HEK293 (cell line): Measurements from ENCODE around the gene APRT.
A peak's percentile ranks its signal among the peaks of the same experiment; 100 is the strongest.

Experiments used
- CTCF ChIA-PET: fragments of 350-600 bp; formaldehyde crosslinking; extraction: SDS; loops from one replicate; lab custom pipeline; 2021; ENCODE audit warnings: antibody characterized with exemption; lab: Yijun Ruan, JAX
- POLR2A ChIA-PET: fragments of 300-600 bp; formaldehyde crosslinking; extraction: SDS; loops from one replicate; lab custom pipeline; 2020; ENCODE audit warnings: antibody characterized with exemption, inconsistent platforms; lab: Yijun Ruan, JAX
- H3K27ac ChIP-seq: fragments of 200-500 bp; sonication (Bioruptor generic); 2 replicates; pipeline ENCODE4 v1.5.1; 2014; ENCODE audit warnings: low read depth, low read length, control low read depth, inconsistent platforms; ENCODE audit errors: extremely low read depth
- H3K36me3 ChIP-seq, 2 experiments: fragments of 200-500 bp in 1 of 2; sonication (Bioruptor generic) in 1 of 2; 1 replicate in 1 of 2; 2 replicates in 1 of 2; pipeline ENCODE4 v1.5.1; 2014 to 2017; ENCODE audit warnings: inconsistent platforms in 2 of 2, low read length in 2 of 2; ENCODE audit not compliant: control insufficient read depth in 2 of 2, insufficient read depth in 1 of 2
- H3K4me1 ChIP-seq: fragments of 200-500 bp; sonication (Bioruptor generic); 2 replicates; pipeline ENCODE4 v1.5.1; 2014; ENCODE audit warnings: mild to moderate bottlenecking, low read length, inconsistent platforms; ENCODE audit not compliant: control insufficient read depth, insufficient read depth
- H3K4me3 ChIP-seq: 2 replicates; pipeline ENCODE4 v1.5.1; 2011; ENCODE audit warnings: low read depth, mild to moderate bottlenecking, control low read depth, low read length, moderate library complexity
- H3K9me3 ChIP-seq: fragments of 200-500 bp; sonication (Bioruptor generic); 2 replicates; pipeline ENCODE4 v1.5.1; 2014; ENCODE audit warnings: low read depth, low read length, inconsistent platforms; ENCODE audit not compliant: control insufficient read depth, insufficient read depth
- EGR2 ChIP-seq: fragments of 450-650 bp; formaldehyde crosslinking; IDR thresholded peaks from 2 replicates; pipeline ENCODE4 v1.5.1; 2016; ENCODE audit warnings: low read depth, missing biosample characterization, missing genetic modification characterization
- GLIS1 ChIP-seq: fragments of 450-650 bp; formaldehyde crosslinking; IDR thresholded peaks from 2 replicates; pipeline ENCODE4 v1.5.1; 2016; ENCODE audit warnings: missing biosample characterization, missing genetic modification characterization
- KLF1 ChIP-seq: fragments of 450-650 bp; formaldehyde crosslinking; IDR thresholded peaks from 2 replicates; pipeline ENCODE4 v1.5.1; 2016; ENCODE audit warnings: missing biosample characterization, missing genetic modification characterization
- KLF10 ChIP-seq: fragments of 450-650 bp; IDR thresholded peaks from 2 replicates; pipeline ENCODE4 v1.5.1; 2018; ENCODE audit warnings: missing biosample characterization, mild to moderate bottlenecking, missing genetic modification characterization
- MEIS1 ChIP-seq: sonication (generic); formaldehyde crosslinking; IDR thresholded peaks from 2 replicates; pipeline ENCODE4 v1.8.1; 2022; ENCODE audit warnings: missing genetic modification reagents, mild to moderate bottlenecking, borderline replicate concordance
- MYNN ChIP-seq: fragments of 450-650 bp; formaldehyde crosslinking; IDR thresholded peaks from 2 replicates; pipeline ENCODE4 v1.5.1; 2016; ENCODE audit warnings: missing biosample characterization, missing genetic modification characterization, borderline replicate concordance
- PRDM1 ChIP-seq: fragments of 450-650 bp; formaldehyde crosslinking; IDR thresholded peaks from 2 replicates; pipeline ENCODE4; 2016; ENCODE audit warnings: missing biosample characterization, missing genetic modification characterization
- SP2 ChIP-seq: fragments of 450-650 bp; formaldehyde crosslinking; IDR thresholded peaks from 2 replicates; pipeline ENCODE4 v1.5.1; 2016; ENCODE audit warnings: missing biosample characterization, missing genetic modification characterization
- SP7 ChIP-seq: fragments of 450-650 bp; formaldehyde crosslinking; IDR thresholded peaks from 2 replicates; pipeline ENCODE4 v1.5.1; 2016; ENCODE audit warnings: missing biosample characterization, missing genetic modification characterization
- TCF7L2 ChIP-seq: IDR thresholded peaks from 2 replicates; pipeline ENCODE4 v1.6.1; 2011; ENCODE audit warnings: low read depth, mild to moderate bottlenecking, inconsistent platforms, low read length, moderate library complexity, borderline replicate concordance
- YY2 ChIP-seq: fragments of 450-650 bp; formaldehyde crosslinking; IDR thresholded peaks from 2 replicates; pipeline ENCODE4 v1.5.1; 2016; ENCODE audit warnings: missing biosample characterization, missing genetic modification characterization
- ZFHX2 ChIP-seq: fragments of 450-650 bp; formaldehyde crosslinking; conservative IDR thresholded peaks from 2 replicates; pipeline ENCODE4 v1.5.1; 2016; ENCODE audit warnings: missing biosample characterization, missing genetic modification characterization
- ZNF239 ChIP-seq: fragments of 450-650 bp; formaldehyde crosslinking; IDR thresholded peaks from 2 replicates; pipeline ENCODE4 v1.5.1; 2016; ENCODE audit warnings: missing biosample characterization, missing genetic modification characterization
- ZNF366 ChIP-seq: fragments of 450-650 bp; formaldehyde crosslinking; conservative IDR thresholded peaks from 2 replicates; pipeline ENCODE4 v1.5.1; 2016; ENCODE audit warnings: missing biosample characterization, missing genetic modification characterization
- ZNF398 ChIP-seq: fragments of 450-650 bp; formaldehyde crosslinking; IDR thresholded peaks from 2 replicates; pipeline ENCODE4 v1.5.1; 2017; ENCODE audit warnings: missing biosample characterization, missing genetic modification characterization
- ZNF510 ChIP-seq: fragments of 450-650 bp; formaldehyde crosslinking; IDR thresholded peaks from 2 replicates; pipeline ENCODE4 v1.5.1; 2018; ENCODE audit warnings: mild to moderate bottlenecking, missing genetic modification characterization, missing biosample characterization; ENCODE audit not compliant: insufficient replicate concordance
- ZNF544 ChIP-seq: fragments of 450-650 bp; formaldehyde crosslinking; IDR thresholded peaks from 2 replicates; pipeline ENCODE4 v1.5.0; 2017; ENCODE audit warnings: missing biosample characterization, missing genetic modification characterization
- ZNF596 ChIP-seq: fragments of 450-650 bp; IDR thresholded peaks from 2 replicates; pipeline ENCODE4 v1.5.0; 2018; ENCODE audit warnings: missing biosample characterization, mild to moderate bottlenecking, missing genetic modification characterization, moderate library complexity
- ZNF624 ChIP-seq: fragments of 450-650 bp; formaldehyde crosslinking; IDR thresholded peaks from 2 replicates; pipeline ENCODE4 v1.5.1; 2017; ENCODE audit warnings: missing biosample characterization, missing genetic modification characterization
- TF ChIP-seq, protein P1 (sequence below): fragments of 450-650 bp; formaldehyde crosslinking; IDR thresholded peaks from 2 replicates; pipeline ENCODE4 v1.5.1; 2016; ENCODE audit warnings: missing biosample characterization, missing genetic modification characterization
- TF ChIP-seq, protein P2 (sequence below): fragments of 450-650 bp; formaldehyde crosslinking; IDR thresholded peaks from 2 replicates; pipeline ENCODE4 v1.5.1; 2016; ENCODE audit warnings: missing biosample characterization, missing genetic modification characterization
- TF ChIP-seq, protein P3 (sequence below): fragments of 450-650 bp; formaldehyde crosslinking; IDR thresholded peaks from 2 replicates; pipeline ENCODE4 v1.5.1; 2016; ENCODE audit warnings: missing biosample characterization, missing genetic modification characterization

APRT gene

GRCh38 chr16:88817785-88818574 lies 6.3 kb upstream of the APRT start:
- Histone ChIP-seq H3K36me3 (peaks cover 0 to 3% of the 10 kb centered on the region in 2 experiments; a peak in 1 of 3 replicates), H3K4me1 (no peaks in the 10 kb centered on the region), H3K27ac (no peak overlapping the region), H3K4me3 (no peak overlapping the region), H3K9me3 (no peaks in the 10 kb centered on the region)
- ChIA-PET POLR2A (no interaction called here), CTCF (interaction anchor here (1.2 to 1.4 kb wide), 3 partner anchors 10 to 107 kb away, joined by 3 read pairs; no protein-coding TSS in a partner anchor)
- TF ChIP-seq, protein P1, sequence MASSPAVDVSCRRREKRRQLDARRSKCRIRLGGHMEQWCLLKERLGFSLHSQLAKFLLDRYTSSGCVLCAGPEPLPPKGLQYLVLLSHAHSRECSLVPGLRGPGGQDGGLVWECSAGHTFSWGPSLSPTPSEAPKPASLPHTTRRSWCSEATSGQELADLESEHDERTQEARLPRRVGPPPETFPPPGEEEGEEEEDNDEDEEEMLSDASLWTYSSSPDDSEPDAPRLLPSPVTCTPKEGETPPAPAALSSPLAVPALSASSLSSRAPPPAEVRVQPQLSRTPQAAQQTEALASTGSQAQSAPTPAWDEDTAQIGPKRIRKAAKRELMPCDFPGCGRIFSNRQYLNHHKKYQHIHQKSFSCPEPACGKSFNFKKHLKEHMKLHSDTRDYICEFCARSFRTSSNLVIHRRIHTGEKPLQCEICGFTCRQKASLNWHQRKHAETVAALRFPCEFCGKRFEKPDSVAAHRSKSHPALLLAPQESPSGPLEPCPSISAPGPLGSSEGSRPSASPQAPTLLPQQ (tag by site-specific recombination), result no peak
- TF ChIP-seq ZFHX2 (tag by site-specific recombination) (peak; percentile 59), KLF1 (tag by site-specific recombination) (0 out of 2 replicates have a peak, but pooled peaks have one; percentile 6), EGR2 (tag by site-specific recombination) (peak; percentile 51), ZNF544 (tag by site-specific recombination) (no peak)

GRCh38 chr16:88816736-88817535 lies 5.2 kb upstream of the APRT start:
- H3K36me3 ChIP-seq, result no peaks in the 10 kb centered on the region
- TF ChIP-seq SP7 (tag by site-specific recombination), result no peak
- ChIA-PET POLR2A (no interaction called here), CTCF (interaction anchor here (1.0 to 5.1 kb wide), 3 partner anchors 41 to 399 kb away, joined by 3 to 19 read pairs (median 3); no protein-coding TSS in a partner anchor)
- H3K4me1 ChIP-seq, result peaks cover 3% of the 10 kb centered on the region; the same call in 1 of the 2 replicates
- H3K27ac ChIP-seq, result no peak overlapping the region
- no peak overlapping the region for H3K4me3 ChIP-seq
- H3K9me3 ChIP-seq, result no peaks in the 10 kb centered on the region

DNA sequence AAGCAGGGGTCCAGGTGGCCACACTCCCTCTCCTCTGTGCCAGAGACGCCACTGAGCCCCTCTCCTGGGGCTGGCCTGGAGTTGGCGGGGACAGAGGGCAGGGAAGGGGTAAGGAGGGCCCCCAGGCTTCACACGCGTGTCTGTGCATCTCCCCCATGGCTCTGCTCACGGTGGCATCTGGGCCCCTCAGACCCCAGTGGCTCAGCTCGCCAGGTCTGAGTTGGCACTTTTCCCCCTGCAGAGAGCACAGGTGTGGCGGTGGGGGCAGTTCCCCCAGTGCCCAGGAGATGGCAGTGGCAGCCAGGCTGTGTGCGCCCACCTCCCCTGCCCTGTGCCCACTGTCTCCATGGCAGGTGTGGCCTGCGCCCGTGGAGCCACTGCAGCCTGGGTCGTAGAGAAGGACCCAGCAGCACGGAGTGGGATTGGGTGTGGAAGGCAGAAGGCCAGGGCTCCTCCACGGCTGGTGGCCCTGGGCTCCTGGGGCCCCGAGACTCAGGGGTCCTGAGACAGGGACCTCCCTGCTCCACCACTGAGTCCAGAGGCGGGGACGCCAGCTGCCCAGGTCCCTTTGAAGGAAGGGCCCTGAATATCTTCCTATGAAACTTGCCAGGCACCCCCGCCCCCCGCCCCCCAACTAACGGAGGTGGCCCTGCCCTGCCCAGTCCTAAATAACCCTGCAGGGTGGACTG lies 4.3 kb upstream of the APRT start:
- ChIA-PET POLR2A (no interaction called here), CTCF (interaction anchor here (0.6 to 5.1 kb wide), 6 partner anchors 42 to 402 kb away, joined by 3 to 19 read pairs (median 4); partner anchors contain the start of genes CDH15 and ZNF778)
- peaks cover 3% of the 10 kb centered on the region; the same call in 1 of the 2 replicates for H3K4me1 ChIP-seq
- H3K9me3 ChIP-seq, result no peaks in the 10 kb centered on the region
- H3K36me3 ChIP-seq, result peaks cover 0 to under 1% of the 10 kb centered on the region in 2 experiments; a peak in 1 of 3 replicates
- no peak overlapping the region for H3K27ac ChIP-seq
- H3K4me3 ChIP-seq, result no peak overlapping the region
- no peak for TF ChIP-seq TCF7L2
- TF ChIP-seq SP2, result no peak
- no peak for TF ChIP-seq ZNF624 (tag by site-specific recombination)
- peak; percentile 26; the same call in 1 of the 2 replicates for TF ChIP-seq GLIS1 (tag by site-specific recombination)
- TF ChIP-seq ZNF239 (tag by site-specific recombination), result no peak
- TF ChIP-seq, protein P2, sequence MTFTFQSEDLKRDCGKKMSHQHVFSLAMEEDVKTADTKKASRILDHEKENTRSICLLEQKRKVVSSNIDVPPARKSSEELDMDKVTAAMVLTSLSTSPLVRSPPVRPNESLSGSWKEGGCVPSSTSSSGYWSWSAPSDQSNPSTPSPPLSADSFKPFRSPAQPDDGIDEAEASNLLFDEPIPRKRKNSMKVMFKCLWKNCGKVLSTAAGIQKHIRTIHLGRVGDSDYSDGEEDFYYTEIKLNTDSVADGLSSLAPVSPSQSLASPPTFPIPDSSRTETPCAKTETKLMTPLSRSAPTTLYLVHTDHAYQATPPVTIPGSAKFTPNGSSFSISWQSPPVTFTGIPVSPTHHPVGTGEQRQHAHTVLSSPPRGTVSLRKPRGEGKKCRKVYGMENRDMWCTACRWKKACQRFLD, result no peak
- TF ChIP-seq ZNF398 (tag by site-specific recombination), result no peak
- no peak for TF ChIP-seq ZNF596 (tag by site-specific recombination)
- TF ChIP-seq PRDM1 (tag by site-specific recombination), result no peak
- TF ChIP-seq MYNN (tag by site-specific recombination), result no peak
- TF ChIP-seq ZNF366 (tag by site-specific recombination), result no peak
- no peak for TF ChIP-seq ZNF510
- no peak for TF ChIP-seq KLF10 (tag by site-specific recombination)
- TF ChIP-seq YY2 (tag by site-specific recombination), result no peak
- TF ChIP-seq MEIS1, result no peak
- TF ChIP-seq, protein P3, sequence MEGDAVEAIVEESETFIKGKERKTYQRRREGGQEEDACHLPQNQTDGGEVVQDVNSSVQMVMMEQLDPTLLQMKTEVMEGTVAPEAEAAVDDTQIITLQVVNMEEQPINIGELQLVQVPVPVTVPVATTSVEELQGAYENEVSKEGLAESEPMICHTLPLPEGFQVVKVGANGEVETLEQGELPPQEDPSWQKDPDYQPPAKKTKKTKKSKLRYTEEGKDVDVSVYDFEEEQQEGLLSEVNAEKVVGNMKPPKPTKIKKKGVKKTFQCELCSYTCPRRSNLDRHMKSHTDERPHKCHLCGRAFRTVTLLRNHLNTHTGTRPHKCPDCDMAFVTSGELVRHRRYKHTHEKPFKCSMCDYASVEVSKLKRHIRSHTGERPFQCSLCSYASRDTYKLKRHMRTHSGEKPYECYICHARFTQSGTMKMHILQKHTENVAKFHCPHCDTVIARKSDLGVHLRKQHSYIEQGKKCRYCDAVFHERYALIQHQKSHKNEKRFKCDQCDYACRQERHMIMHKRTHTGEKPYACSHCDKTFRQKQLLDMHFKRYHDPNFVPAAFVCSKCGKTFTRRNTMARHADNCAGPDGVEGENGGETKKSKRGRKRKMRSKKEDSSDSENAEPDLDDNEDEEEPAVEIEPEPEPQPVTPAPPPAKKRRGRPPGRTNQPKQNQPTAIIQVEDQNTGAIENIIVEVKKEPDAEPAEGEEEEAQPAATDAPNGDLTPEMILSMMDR (tag by site-specific recombination), result peak; percentile 96
